ENCODE data around the gene TMEM198.

Gene TMEM198

DNA sequence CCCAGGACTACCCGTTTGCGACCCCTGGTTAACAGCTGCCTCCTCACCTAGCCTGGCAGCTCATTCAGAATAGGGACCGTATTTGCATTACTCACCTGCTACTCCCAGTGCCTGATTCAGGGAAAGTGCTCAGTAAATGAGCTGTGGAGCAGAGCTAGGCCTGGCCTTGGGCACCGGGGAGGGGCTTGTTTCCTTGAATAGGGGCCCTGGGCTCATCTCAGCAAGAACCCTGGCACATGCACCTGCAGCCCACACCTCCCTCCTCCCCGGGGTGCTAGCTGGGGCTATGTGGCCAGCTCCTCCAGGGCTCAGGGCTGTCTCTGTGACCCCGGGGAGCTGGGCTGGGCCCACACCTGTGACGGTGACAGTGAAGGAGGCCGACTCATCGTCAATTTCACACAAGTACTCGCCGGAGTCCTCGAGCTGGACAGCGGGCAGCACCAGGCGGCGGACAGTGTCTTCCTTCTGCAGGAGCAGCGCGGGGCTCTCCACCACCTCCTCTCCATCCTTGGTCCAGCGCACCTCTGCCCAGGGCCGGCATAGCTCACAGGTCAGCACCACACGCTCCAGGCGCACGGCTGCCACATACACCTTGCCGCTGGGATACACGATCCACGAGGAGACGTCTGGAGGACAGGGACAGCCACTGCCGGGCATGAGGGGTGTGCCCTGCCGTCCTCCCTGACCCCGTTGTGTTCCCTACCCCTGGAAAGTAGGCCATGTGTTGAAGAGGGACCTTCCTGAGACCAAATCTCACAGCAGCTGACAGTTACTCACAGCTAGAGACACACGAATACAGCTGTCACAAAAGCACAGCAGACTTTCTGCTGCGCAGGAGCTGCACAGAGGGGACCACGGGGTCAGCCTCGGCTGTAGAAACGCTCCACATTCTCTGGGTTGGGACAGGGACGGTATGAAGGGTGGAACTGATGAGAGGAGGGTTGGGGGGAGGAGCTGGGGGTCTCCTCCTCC, 18.5 kb downstream of the TMEM198 start:
- no peak for DNase-seq (ENCODE audit: low spot score)

DNA sequence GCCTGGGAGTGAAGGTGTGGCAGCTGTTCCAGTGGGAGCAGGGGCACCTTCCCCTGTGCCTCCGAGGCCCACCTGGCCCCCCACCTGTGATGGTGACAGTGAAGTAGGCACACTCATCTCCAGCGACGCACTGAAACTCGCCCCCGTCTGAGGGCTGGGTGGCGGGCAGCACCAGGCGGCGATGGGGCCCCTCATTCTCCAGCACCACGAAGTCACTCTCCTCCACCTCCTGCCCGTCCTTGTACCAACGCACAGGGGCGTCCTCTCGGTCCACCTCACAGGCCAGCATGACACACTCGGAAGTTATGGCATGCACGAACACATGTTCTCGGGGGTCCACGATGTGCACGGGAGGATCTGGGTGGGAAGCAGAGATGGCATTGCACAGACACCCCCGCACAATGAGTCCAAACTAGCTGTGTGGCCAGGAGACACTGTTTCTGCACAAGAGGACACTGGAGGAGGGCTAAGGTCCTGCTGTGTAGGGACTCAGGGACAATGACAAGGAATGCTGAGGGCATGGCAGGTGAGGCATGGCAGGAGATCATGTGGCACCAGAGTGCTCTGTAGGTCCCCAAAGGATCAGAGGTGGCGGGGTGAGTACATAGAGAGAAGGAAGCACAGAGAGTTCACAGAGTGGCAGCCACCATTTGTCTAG, 19.6 kb downstream of the TMEM198 start:
- no peak for DNase-seq (ENCODE audit: low spot score)

DNA sequence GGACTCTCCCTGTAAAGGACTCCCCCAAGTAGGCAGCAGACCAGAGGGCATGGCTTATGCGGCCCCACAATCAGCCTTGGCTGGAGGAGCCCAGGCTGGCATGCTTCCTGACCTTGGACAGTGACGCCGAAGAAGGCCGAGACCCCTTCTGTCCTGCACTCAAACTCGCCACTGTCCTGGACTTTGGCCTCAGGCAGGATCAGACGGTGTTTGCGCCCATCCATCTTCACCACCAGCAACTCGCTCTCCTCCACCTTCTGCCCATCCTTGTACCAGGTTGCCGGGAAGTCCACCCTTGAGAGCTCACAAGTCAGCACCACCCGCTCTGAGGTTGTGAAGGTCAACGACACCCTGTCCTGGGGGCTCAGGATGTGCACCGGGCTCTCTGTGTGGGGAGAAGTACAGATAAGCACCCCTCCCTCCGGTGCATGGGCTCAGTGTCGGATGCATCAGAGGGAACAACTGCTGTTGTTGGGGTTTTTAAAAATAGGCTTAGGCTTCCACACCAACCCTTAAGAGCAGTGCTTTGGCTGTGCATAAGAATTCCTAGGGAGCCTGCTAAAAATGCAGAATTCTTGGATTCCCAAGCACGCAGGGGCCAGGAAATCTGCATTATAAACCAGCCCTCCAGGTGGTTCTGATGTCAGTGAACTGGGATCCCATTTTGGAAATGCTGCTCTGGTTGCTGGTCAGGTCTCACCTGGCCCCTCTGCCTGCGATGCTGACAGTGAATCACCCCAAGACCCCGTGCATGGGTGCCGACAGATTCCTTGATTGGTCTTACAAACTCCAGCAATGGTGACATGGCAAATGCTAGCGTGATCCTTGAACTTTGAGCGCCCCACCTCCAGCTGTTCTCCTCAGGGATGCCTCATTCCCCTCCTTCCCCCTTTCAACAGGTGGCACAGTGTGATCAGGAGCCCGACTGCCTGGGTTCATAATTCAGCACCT, 21.6 kb downstream of the TMEM198 start:
- no peak for DNase-seq (ENCODE audit: low spot score)

DNA sequence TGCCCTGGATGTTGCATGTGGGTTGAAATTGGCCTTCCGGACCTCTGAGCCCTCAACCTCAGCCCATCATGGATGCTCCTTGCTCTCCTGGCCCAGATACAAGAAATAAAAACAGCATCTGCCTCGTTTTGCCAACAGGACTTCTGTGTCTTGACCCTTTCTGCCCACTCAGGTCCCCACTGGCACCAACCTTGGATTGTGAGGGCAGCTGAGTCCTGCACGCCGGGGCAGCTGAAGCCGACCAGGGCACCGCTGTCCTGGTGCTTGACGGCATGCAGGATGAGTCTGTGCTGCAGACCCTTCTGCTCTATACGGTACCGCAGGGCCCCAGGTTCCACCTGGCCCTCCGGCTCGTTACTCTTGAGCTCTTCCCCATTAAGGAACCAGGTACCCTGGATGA, 22.8 kb downstream of the TMEM198 start:
- DNase-seq (ENCODE audit: low spot score) = peak; percentile 8

DNA sequence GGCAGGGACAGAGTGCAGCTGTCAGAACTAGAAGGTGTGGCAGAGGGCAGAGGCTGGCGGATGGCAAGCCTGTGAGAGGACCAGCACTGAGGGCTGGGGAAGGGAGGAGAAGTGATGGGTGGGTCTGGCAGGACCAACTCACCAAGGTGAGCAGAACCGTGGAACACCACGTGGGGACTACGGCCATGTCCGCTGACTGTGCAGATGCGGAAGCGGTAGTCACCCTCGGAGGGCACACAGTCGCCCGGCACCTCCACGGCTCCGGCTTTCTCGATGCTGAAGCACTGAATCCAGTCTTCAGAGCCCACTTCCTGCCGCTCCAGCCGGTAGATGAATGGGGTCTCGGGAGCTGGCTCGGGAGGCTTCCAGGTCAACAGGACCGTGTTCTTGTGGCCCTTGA, 23.3 kb downstream of the TMEM198 start:
- DNase-seq (ENCODE audit: low spot score) = peak; percentile 17

DNA sequence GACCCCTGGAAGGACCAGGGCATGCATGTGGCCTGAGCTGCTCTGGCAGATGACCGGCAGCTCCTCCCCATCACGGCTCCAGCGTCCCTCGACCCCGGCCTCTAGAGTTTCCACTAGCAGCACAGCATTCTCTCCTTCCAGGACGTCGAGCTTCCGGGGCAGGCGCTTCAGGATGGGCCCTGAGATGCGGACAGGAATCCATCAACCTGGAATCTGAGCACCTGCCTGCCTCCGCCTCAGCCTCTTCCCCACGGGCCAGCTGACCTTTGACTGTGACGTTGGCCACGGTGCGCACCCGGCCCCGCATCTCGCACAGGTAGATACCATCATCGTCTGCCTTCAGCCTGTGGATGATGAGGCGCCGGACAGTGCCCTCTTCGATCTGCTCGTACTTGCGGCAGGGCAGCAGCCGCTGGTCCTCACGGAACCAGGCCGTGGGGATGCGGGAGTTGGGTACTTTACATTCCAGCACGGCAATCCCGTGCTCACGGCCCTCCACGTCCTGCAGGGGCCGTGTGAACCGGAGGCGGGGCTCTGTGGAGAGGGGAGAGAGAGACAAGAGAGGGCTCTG, 24.0 kb downstream of the TMEM198 start:
- DNase-seq (ENCODE audit: low spot score) = no peak

DNA sequence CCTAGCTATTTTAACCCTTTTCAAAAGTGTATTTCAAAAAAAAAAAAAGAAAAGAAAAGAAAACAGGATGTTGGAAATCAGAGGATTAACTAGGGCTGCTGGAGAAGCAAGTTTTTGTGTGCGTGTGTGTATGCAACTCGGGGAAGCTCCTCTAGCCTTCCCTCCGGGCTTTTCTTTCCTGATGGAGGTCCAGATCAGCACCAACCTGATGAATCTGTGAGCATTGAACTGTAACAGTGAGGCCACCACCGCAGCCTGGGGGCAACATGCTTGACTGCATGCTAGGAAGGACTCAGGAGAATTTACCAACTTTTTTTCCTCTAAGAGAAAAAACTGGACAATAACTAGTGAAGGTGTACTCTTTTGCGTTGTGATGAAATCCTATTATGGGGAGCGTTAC, 25.2 kb downstream of the TMEM198 start:
- DNase-seq (ENCODE audit: low spot score) = no peak

DNA sequence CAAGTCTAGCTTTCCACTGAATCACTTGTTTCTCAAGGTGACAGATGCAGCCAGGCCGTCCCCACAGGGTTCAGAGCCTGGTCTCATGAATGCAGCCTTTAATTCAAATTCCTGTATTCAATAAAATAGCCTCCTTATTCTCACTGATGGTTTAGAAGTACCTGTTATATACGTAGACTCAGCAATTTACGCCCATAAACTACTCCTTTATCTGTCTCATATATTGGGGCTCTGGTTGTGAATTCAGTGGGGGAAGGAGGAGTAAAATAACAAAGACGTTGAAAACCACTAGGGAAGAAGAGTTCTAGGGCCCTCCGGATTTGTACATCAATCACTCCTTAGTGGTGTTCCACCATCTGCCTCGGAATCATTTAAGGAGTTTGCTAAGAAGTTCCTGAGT, 25.8 kb downstream of the TMEM198 start:
- no peak for DNase-seq (ENCODE audit: low spot score)

DNA sequence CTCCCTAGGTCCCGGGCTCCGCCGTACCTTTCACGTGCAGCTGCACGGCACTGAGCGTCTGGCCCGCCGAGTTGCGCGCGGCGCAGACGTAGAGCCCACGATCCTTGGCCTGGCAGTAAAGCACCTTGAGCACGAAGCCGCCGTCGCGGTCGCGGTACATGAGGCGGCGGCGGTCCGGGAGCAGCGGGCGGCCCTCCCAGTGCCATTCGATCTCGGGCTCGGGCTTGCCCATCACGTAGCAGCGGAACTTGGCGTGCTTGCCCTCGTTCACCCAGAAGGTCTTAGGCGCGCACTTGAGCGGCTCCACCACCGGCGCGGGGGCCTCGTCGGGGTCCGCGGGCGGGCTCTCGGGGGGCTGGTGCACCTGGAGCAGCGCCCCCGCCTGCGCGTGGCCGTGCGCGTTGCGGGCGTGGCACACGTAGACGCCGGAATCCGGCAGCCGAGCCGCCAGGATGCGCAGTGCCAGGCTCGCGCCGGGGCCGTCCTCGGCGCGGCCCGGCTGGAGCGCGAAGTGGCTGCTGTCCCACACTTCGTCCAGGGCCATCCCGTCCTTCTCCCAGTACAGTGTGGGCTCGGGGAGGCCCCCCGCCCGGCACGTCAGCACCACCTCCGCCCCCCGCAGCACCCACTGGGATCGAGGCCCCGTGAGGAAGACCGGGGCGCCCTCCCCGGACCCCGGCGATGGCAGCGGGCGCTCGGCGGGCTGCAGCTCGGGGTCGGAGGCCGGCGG, 26.5 kb downstream of the TMEM198 start:
- peak; percentile 71 for DNase-seq (ENCODE audit: low spot score)

DNA sequence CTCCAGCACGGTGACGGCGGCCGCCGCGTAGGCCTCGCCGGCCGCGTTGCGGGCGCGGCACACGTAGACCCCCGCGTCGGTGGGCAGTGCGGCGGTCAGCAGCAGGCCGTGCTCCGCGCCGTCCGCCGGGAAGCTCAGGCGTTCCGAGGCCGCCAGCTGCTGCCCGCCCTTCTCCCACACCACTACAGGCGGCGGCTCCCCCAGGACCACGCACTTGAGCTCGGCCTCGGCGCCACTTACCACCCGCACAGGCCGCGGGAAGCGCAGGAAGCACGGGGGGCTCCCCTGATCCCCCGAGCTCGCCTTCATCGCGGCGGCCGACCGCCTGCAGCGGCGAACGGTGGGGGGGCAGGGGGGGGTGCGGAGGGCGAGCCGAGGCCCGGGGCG, 27.1 kb downstream of the TMEM198 start:
- DNase-seq (ENCODE audit: low spot score) = peak; percentile 52

DNA sequence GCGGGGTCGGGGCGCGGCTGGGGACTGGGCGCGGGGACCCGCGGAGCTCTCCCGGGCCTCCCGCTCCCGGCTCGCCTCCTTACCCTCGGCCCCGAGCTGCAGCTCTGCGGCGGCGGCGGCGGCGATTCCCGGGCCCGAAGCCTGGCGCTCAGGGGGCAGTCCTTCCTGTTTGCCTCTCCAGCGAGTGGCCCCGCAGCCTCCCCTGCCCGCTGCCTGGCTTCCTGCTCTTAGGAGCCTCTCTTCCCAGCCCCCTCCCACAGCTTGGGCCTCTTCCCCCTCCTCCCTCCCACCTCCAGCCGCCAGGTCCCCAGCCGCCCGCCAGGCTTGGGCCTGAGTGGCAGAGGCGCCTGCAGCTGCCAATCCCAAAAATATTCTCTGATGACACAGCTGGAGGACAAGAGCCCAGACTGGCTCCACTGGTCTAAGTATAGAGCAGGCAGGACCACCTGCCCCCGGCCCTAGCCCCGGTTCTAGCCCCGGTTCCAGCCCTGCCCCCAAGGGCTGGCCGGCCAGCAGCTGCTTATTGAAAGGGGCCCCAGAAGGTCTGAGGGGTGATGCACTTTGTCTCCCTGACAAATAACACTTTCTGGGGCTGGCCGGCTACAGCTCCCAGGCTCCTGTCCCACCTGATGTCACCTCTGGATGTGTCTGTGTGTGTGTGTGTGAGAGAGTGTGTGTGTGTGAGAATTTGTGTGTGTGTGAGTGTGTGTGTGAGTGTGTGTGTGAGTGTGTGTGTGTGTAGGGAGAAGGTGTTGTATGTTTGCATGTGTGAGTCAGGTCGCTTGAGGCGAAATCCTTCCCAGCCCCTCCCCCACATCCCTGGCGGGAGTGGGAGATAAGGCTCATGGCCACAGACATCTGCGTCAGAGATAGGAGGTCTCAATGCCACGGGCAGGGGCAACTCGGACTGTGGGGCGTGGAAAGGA, 27.7 kb downstream of the TMEM198 start, which contains the start of gene OBSL1:
Gene OBSL1, minus strand, starts transcription at position 229 of the 926 bp plus-strand sequence. CDS start 307 bp downstream, outside the sequence.
- peak; percentile 74 for DNase-seq (ENCODE audit: low spot score)

DNA sequence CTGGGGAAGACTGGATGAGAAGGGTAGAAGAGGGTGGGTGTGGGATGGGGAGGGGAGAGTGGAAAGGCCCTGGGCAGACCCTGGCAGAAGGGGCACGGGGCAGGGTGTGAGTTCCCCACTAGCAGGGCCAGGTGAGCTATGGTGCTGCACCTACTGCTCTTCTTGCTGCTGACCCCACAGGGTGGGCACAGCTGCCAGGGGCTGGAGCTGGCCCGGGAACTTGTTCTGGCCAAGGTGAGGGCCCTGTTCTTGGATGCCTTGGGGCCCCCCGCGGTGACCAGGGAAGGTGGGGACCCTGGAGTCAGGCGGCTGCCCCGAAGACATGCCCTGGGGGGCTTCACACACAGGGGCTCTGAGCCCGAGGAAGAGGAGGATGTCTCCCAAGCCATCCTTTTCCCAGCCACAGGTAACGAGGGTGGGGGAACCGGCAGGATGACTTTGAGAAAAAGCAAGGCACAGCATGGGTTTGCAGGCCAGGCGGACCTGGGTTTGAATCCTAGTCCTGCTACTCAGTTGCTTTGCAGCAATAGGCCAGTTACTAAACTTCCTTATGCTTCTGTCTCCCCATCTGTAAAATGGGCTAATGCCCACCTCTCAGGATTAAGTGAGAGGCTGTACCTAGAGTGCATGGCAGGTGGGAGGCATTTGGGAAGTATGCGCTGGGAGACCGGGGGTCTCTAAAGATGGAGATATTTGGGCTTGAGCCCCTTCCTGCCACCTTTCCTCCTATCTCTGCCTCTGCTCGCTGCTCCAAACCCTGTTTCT, 28.6 kb downstream of the TMEM198 start, which contains the start of gene INHA:
Gene INHA, plus strand, starts transcription at position 74 of the 765 bp plus-strand sequence. Its CDS starts 65 bp downstream, at position 139.
- no peak for DNase-seq (ENCODE audit: low spot score)

DNA sequence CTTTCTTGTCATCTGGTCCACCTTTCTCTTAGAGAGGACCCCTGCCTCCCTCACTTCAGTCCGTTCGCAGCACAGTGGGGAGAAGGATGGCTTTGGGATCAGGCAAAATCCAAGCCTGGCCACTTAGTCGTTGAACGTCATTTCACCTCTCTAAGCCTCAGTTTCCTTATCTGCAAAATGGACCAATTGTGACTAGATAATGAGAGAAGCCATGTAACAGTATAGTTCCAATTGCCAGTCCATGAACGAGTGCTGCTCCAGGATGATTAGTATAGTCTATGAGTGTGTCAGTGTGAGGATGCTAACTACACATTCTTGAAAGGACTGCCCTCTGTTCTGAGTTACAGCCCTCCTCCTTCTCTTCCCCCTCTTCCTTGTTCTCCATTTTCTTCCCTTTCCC, 29.3 kb downstream of the TMEM198 start:
- no peak for DNase-seq (ENCODE audit: low spot score)

DNA sequence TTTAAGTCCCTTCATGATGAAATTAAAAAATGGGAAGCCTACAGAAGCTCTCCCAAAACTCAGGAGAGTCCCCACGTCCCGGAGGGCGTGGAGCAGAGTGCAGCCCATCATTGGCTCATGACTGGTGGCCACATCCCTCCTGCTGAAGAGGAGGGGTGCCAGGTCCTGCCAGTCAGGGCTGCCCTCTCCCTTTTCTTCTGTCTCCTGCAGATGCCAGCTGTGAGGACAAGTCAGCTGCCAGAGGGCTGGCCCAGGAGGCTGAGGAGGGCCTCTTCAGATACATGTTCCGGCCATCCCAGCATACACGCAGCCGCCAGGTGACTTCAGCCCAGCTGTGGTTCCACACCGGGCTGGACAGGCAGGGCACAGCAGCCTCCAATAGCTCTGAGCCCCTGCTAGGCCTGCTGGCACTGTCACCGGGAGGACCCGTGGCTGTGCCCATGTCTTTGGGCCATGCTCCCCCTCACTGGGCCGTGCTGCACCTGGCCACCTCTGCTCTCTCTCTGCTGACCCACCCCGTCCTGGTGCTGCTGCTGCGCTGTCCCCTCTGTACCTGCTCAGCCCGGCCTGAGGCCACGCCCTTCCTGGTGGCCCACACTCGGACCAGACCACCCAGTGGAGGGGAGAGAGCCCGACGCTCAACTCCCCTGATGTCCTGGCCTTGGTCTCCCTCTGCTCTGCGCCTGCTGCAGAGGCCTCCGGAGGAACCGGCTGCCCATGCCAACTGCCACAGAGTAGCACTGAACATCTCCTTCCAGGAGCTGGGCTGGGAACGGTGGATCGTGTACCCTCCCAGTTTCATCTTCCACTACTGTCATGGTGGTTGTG, 30.9 kb downstream of the TMEM198 start:
- no peak for DNase-seq (ENCODE audit: low spot score)

DNA sequence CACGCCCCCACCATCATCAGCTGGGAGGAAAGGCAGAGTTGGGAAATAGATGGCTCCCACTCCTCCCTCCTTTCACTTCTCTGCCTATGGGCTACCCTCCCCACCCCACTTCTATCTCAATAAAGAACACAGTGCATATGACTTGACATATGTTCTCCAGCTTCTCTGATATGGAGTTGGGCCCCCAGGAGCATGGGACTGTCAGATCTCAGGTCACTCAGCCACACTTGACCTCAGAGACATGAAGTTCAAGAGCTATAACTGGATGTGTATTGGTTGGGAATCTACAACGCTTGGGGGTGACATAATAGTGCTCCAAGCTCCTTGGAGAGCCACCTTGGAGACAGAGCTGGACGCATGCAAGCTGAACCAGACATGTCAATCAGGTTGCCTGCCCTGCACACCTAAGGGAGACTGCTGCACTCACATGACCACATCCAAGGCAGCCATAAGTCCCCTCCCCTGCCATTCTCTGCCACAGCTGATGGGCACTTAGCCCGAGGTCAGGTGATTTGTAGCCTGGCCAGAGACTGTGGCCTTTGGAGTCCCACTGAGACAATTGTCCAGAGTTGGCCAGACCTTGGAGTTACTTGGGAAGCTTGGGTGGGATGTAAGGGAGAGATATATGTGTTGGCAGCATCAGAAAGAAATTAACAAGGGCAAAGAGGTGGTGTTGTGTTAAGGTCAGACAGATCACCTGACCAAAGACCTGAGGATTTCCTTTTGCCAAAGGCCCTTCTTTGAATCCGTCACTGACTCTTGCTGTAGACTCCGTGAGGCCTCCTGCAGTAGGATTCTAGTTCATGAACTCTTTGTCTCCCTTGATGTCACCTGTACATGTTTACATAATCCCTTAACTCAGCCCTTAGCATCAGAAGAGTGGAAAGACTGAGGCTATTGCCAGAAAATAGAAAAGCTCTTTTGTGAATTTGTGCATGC, 32.0 kb downstream of the TMEM198 start:
- DNase-seq (ENCODE audit: low spot score) = no peak

DNA sequence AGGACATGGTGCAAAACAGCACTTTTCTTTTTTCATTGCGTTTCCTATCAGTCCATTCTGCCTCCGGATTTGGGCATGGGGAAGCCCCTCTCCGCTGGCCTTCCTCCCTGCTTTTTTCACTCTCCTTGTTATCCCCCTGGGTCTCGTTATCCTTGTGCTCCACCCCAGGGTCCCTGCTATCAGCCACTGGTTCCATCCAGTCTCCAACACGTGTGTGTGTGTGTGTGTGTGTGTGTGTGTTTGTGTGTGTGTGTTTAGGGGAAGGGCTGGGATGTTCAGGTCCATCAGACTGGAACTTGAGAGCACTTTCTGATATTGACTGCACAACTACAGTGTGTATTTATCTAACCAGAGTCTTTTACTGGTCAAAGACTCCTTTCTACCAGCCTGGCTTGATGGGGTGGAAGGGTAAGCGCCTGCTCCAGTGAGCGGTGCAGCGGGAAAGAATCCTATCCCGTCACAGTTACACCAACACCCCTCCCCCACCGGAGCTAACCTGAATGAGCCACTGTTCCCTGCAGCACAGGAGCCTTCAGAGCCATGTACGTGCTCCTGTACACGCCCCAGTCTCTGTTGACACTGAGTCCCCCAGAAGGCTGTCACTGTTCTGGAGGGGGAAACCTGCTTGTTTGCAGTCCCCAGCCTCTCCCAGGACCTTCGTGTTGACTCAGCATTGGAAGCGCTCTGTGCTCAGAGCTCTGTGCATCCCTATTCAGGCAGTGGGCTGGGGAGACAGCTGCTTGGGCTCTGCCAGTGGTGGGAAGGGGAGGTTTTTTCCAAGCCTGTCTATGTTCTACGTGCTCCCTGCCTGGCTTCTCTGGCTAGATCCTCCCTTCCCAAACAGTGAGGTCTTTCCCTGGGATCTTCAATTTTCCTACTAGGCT, 32.9 kb downstream of the TMEM198 start:
- DNase-seq (ENCODE audit: low spot score) = no peak

All from D341Med (cell line).